ENCODE results near the gene MNAT1. TPM values are rescaled to one million over a fixed set of nuclear protein-coding genes. Genes with fewer than 3 reads are reported as not detected.
"Not testable (repeated sequence)": the region's sequence is repeated elsewhere in the genome, so short reads cannot be mapped to it uniquely, and the experiment has no call there.

Gene MNAT1
- total RNA-seq, 1 donor: 14.3 TPM

DNA sequence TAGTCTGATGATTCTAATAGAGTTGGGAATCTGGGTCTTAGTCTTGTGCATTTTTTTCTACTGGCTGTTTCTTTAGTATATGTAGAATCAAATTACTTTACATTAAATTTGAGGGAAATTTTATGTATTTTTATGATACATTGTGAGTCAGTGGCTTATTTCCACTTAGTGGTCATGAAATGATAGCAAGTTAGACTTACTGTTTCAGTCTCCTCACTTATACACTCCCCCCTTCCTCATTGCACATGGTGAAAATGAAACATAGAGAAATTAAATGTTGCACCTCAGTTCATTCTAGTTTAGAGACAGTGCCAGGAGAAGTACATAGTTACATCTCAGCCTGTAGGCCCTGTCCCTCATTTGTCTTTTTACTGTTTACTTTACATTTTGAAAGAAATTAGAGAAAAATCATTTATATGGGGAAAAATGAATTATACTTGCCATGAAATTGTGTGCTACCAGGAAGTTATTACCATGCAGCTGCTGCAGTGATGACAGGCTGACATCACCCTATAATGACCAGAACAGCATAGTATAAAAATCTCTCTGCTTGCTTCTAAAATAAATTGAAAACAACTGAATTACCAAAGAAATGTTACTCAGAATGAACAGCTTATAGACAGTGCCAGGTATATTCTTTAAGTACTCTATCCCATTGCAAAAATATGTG is 133.1 kb downstream of the MNAT1 start:
- no peak for DNase-seq (ENCODE audit: low read depth in 2 of 3, low spot score in 2 of 3)

DNA sequence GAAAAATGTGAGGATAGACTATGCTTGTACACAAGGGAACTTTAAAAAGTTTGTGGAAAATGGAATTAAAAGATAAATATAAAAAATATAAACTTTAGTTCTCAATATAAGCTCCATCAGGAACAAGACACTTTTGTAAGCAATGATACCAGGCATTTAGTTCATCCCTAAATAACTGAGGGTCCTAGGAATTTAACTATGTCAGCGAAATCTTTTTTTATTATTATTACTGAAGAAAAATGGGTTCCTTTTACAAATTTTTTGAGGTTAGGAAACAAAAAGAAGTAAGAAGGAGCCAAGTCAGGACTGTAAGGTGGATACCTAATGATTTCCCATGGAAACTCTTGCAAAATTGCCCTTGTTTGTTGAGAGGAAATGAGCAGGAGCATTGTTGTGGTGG is 143.6 kb downstream of the MNAT1 start:
- no peak for DNase-seq (ENCODE audit: low read depth in 2 of 3, low spot score in 2 of 3)

- DNase-seq (ENCODE audit: low read depth in 2 of 3, low spot score in 2 of 3): no peak
Measured at GRCh38 chr14:60878536-60878935, 144.0 kb downstream of the MNAT1 start.

GRCh38 chr14:60882219-60882618 is 147.7 kb downstream of the MNAT1 start:
- DNase-seq (ENCODE audit: low read depth in 2 of 3, low spot score in 2 of 3): no peak

GRCh38 chr14:60884134-60884533 is 149.6 kb downstream of the MNAT1 start:
- DNase-seq (ENCODE audit: low read depth in 2 of 3, low spot score in 2 of 3): no peak

DNA sequence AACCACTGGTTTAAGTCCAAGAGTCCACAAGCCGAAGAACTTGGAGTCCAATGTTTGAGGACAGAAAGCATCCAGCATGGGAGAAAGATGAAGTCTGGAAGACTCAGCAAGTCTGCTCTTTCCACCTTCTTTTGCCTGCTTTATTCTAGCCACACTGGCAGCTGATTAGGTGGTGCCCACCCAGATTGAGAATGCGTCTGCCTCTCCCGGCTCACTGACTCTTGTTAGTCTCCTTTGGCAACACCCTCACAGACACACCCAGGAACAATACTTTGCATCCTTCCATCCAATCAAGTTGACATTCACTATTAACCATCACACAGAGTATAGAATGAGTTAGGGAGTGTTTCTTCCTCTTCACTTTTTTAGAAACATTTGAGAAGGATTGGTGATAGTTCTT is 156.1 kb downstream of the MNAT1 start:
- DNase-seq (ENCODE audit: low read depth in 2 of 3, low spot score in 2 of 3): not testable (repeated sequence)

GRCh38 chr14:60893911-60894310 is 159.3 kb downstream of the MNAT1 start:
- DNase-seq (ENCODE audit: low read depth in 2 of 3, low spot score in 2 of 3): no peak

DNA sequence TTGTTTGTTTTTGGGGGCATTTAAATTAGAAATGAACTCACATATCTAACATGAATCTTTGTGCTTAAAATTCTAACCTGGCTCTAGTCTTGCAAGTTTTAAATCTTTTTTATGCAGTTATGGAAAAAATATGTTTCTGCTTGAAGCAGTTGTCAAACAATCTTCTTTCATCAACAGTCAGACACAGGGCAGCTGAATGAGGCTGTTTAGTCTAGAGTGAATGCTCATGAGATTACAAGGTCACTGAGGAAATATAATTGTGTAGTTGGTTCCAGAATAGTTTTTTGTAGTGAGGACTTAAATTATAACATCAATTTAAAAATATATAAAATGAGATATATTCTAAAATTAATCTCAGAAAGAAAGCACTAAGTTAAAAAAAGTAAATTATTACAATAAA is 169.8 kb downstream of the MNAT1 start:
- no peak for DNase-seq (ENCODE audit: low read depth in 2 of 3, low spot score in 2 of 3)

- no peak for DNase-seq (ENCODE audit: low read depth in 2 of 3, low spot score in 2 of 3)
Measured at GRCh38 chr14:60905923-60906322, 171.4 kb downstream of the MNAT1 start.

- no peak for DNase-seq (ENCODE audit: low read depth in 2 of 3, low spot score in 2 of 3)
Measured at GRCh38 chr14:60915781-60916180, 181.2 kb downstream of the MNAT1 start.

DNA sequence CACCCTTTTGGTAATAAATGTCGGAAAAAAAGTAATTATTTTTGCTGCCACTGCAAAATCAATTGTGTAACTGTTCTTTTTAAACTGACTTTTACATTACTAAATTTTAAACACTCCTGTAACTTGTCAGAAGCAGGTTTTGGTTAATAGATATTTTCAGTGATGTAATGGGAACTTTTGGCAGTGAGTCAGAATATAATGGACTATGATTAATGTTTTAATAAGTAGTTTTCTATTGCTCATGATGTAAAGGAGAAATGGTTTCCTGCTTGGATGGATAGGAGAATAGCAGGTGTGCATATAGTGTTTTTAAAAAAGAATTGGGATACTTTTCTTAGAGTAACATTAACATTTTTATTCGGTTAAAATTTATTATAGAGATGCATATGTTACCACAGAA is 187.5 kb downstream of the MNAT1 start:
- no peak for DNase-seq (ENCODE audit: low read depth in 2 of 3, low spot score in 2 of 3)

DNA sequence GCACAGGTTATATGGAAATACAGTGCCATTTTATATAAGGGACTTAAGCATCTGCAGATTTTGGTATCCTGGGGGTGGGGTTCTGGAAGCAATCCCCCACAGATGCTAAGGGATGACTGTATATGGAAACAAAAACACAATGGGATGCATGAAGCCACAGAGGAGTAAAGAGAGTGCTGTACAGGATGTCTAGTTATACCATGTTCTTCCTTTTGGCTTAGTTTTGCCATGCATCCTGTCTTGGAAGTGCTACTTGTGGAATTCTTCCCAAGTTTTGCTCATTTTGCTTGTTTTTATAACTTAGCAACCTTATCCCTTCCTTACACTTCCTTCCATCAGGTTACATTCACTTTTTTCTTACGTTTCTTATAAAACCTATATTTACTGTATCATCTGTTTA is 190.7 kb downstream of the MNAT1 start:
- DNase-seq (ENCODE audit: low read depth in 2 of 3, low spot score in 2 of 3): no peak

DNA sequence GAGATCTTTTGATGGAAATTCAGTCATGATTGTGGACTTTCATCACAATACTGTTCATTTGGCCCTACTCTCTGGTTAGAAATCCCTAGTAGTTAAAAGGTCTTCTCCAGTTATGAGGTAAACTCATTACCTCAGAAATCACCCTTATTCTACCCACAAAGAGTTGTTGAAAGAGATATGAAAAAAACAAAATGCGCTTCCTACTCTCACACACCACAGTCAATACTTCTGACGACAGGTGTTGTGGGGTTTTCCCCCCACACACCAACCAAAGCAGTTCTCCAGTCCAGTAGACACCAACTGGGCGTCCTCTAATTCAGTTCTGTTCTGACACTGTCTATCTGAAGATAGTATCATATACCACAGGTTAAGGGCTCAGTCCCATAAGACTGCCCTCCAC is 191.4 kb downstream of the MNAT1 start:
- no peak for DNase-seq (ENCODE audit: low read depth in 2 of 3, low spot score in 2 of 3)

GRCh38 chr14:60931218-60931617 is 196.7 kb downstream of the MNAT1 start:
- no peak for DNase-seq (ENCODE audit: low read depth in 2 of 3, low spot score in 2 of 3)

GRCh38 chr14:60933920-60934655 is 199.5 kb downstream of the MNAT1 start:
- no peak for DNase-seq (ENCODE audit: low read depth in 2 of 3, low spot score in 2 of 3)

DNA sequence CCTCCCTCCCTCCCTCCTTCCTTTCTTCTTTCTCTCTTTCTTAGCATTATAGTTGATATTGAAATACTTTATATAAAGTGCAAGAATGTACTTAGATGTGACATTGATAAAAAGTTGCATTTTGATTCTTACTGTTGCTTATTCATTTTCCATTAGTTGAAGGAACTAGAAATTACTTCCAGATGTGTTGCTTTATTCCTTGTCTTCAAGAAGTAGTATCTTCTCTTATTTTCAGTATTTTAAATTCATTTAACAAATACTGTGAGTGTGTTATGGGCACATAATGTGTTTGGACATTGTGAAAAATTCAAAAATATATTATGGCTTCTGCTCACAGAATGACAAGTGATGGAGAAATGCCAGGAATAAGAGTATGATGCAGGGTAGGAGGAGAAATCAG is 200.8 kb downstream of the MNAT1 start:
- no peak for DNase-seq (ENCODE audit: low read depth in 2 of 3, low spot score in 2 of 3)

- DNase-seq (ENCODE audit: low read depth in 2 of 3, low spot score in 2 of 3): no peak
Measured at GRCh38 chr14:60943637-60944032, 209.1 kb downstream of the MNAT1 start.

DNA sequence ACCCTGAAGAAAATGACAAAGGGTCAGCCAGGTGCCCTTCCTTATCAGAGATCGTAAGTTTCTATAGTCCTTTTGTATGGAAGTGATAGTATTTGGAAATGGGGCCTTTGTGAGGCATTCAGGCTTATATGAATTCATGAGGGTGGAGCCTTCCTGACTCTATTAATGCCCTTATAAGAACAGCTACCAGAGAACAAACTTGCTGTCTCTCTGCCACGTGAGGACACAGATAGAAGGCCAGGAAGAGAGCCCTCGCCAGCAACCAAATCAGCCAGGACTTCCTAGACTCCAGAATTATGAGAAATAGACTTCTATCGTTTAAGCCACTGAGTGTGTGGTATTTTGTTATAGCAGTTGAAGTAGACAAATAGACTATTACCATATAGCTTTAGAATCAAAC is 209.6 kb downstream of the MNAT1 start:
- DNase-seq (ENCODE audit: low read depth in 2 of 3, low spot score in 2 of 3): no peak

DNA sequence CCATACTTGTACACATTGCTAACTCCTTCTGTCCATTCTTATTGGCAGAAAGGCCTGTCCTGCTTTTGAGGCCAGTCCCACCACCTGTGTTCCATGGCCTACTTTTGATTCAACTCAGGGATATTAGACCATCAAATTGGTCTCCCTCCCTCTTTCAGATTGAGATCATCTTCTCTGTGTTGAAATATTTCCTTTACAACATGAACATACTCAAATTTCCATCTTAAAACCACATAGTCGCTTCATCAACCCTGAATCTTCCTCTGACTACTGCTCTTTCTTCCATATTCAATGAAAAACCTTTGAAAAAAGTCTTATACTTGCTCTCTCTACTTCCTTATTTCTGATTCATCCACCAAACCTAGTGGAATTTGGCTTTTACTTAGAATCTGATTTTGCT is 211.4 kb downstream of the MNAT1 start:
- DNase-seq (ENCODE audit: low read depth in 2 of 3, low spot score in 2 of 3): no peak

- DNase-seq (ENCODE audit: low read depth in 2 of 3, low spot score in 2 of 3): no peak
Measured at GRCh38 chr14:60946773-60947172, 212.2 kb downstream of the MNAT1 start.

GRCh38 chr14:60951776-60952435 is 217.3 kb downstream of the MNAT1 start:
- DNase-seq (ENCODE audit: low read depth in 2 of 3, low spot score in 2 of 3): no peak

- no peak for DNase-seq (ENCODE audit: low read depth in 2 of 3, low spot score in 2 of 3)
Measured at GRCh38 chr14:60956202-60956601, 221.6 kb downstream of the MNAT1 start.

All from hematopoietic multipotent progenitor cell (in vitro differentiated cells).